GM12878 (cell line): Measurements from ENCODE around the gene ALAD. TPM values are rescaled to one million over a fixed set of nuclear protein-coding genes. Genes with fewer than 3 reads are reported as not detected.

Source experiments
- ATAC-seq: fragments of 200-7000 bp; cut with Tn5 transposase; 3 replicates; pipeline ENCODE4 v1.9.1; 2020; ENCODE audit warnings: mild to moderate bottlenecking, moderate library complexity
- BruUV-seq: library from RNA; stranded (reverse); fragments of 400-500 nt; replicated peaks from 2 replicates; lab custom pipeline; 2021; lab: Mats Ljungman, UMichigan
- CTCF ChIA-PET: fragments of 300-600 bp; sonication (Branson Sonifier 250); formaldehyde crosslinking; extraction: SDS; loops from one replicate; lab custom pipeline; 2021; ENCODE audit warnings: inconsistent platforms; lab: Yijun Ruan, JAX
- POLR2A ChIA-PET: fragments of 350-600 bp; formaldehyde crosslinking; extraction: SDS; loops from one replicate; lab custom pipeline; 2021; ENCODE audit warnings: inconsistent platforms; lab: Charles Lee
- RAD21 ChIA-PET: fragments of 300-600 bp; sonication (Branson Sonifier 250); formaldehyde crosslinking; loops from one replicate; lab custom pipeline; 2023; ENCODE audit warnings: antibody characterized with exemption; ENCODE audit not compliant: unreplicated experiment; lab: Charles Lee
- SMC1A ChIA-PET: fragments of 300-600 bp; sonication (Branson Sonifier 250); formaldehyde crosslinking; loops from one replicate; lab custom pipeline; 2023; ENCODE audit not compliant: unreplicated experiment, uncharacterized antibody; lab: Charles Lee
- DNase-seq: peaks from one replicate; pipeline ENCODE4 v3.0.0-alpha.2; 2011; ENCODE audit warnings: low read depth, low spot score
- FAIRE-seq: peaks from 3 replicates; lab custom pipeline; 2011; peaks lifted over from hg19 to GRCh38; lab: Jason Lieb, UNC
- H2AFZ ChIP-seq: 2 replicates; pipeline ENCODE4 v1.6.0; 2011; ENCODE audit warnings: low read depth, low read length, control low read depth; ENCODE audit not compliant: control insufficient read depth
- H3K27ac ChIP-seq: 2 replicates; pipeline ENCODE4 v1.5.1; 2011; ENCODE audit warnings: control low read depth; ENCODE audit not compliant: control insufficient read depth, insufficient read depth
- H3K27me3 ChIP-seq, 2 experiments: replicated peaks in 1 of 2; 2 replicates each; pipeline versions ENCODE4 v1.6.0 to v1.6.1; 2011; ENCODE audit warnings: low read length in 1 of 2; ENCODE audit not compliant: control insufficient read depth in 2 of 2, insufficient read depth in 2 of 2
- H3K36me3 ChIP-seq, 2 experiments: 2 replicates each; pipeline ENCODE4 v1.5.1; 2011; ENCODE audit warnings: low read length in 1 of 2; ENCODE audit not compliant: control insufficient read depth in 2 of 2, insufficient read depth in 2 of 2
- H3K4me1 ChIP-seq: 2 replicates; pipeline ENCODE4 v1.6.1; 2011; ENCODE audit warnings: mild to moderate bottlenecking, low read length, moderate library complexity, mixed read lengths; ENCODE audit not compliant: control insufficient read depth, insufficient read depth
- H3K4me2 ChIP-seq: 2 replicates; pipeline ENCODE4 v1.6.0; 2011; ENCODE audit warnings: control low read depth; ENCODE audit not compliant: control insufficient read depth, insufficient read depth
- H3K4me3 ChIP-seq: fragments of 200-600 bp; sonication (generic); 2 replicates; pipeline ENCODE4 v1.5.1; 2016
- H3K79me2 ChIP-seq: 2 replicates; pipeline ENCODE4 v1.6.0; 2011; ENCODE audit warnings: low read length; ENCODE audit not compliant: control insufficient read depth, insufficient read depth
- H3K9ac ChIP-seq: 2 replicates; pipeline ENCODE4 v1.8.0; 2011; ENCODE audit warnings: low read length, control low read depth, mixed read lengths; ENCODE audit not compliant: control insufficient read depth, insufficient read depth
- H3K9me3 ChIP-seq: replicated peaks from 3 replicates; pipeline ENCODE4 v1.5.1; 2011; ENCODE audit warnings: mild to moderate bottlenecking, low read length; ENCODE audit not compliant: control insufficient read depth, insufficient read depth
- H4K20me1 ChIP-seq: 2 replicates; pipeline ENCODE4 v1.6.0; 2011; ENCODE audit not compliant: control insufficient read depth, insufficient read depth
- CHD1 ChIP-seq: IDR thresholded peaks from 2 replicates; pipeline ENCODE4 v1.6.1; 2012; ENCODE audit warnings: low read depth, low read length, improper control_type of control experiment
- CREB1 ChIP-seq: IDR thresholded peaks from 2 replicates; pipeline ENCODE4 v1.6.1; 2012; ENCODE audit warnings: low read depth, mild to moderate bottlenecking, inconsistent platforms
- EED ChIP-seq: sonication (generic); IDR thresholded peaks from 2 replicates; pipeline ENCODE4 v1.6.1; 2016; ENCODE audit warnings: antibody characterized with exemption, low read depth
- IKZF2 ChIP-seq, 2 experiments: fragments of 450-650 bp; IDR thresholded peaks; 2 replicates each; pipeline ENCODE4 v1.6.1; 2017; ENCODE audit warnings: mild to moderate bottlenecking in 2 of 2, moderate library complexity in 2 of 2
- MTA3 ChIP-seq: IDR thresholded peaks from 2 replicates; pipeline ENCODE4 v1.6.1; 2012; ENCODE audit warnings: low read length, inconsistent platforms, borderline replicate concordance
- SMAD5 ChIP-seq: IDR thresholded peaks from 2 replicates; pipeline ENCODE4 v1.6.1; 2016; ENCODE audit warnings: antibody characterized with exemption, low read depth
- SUPT20H ChIP-seq: IDR thresholded peaks from 2 replicates; pipeline ENCODE4 v1.6.1; 2011; ENCODE audit warnings: low read depth, mild to moderate bottlenecking, low read length, moderate library complexity, borderline replicate concordance; ENCODE audit not compliant: control insufficient read depth
- SUZ12 ChIP-seq: fragments of 200-600 bp; sonication (generic); IDR thresholded peaks from one replicate; pipeline ENCODE4 v1.6.1; 2018; ENCODE audit warnings: antibody characterized with exemption, mild to moderate bottlenecking; ENCODE audit not compliant: unreplicated experiment
- ZBED1 ChIP-seq: IDR thresholded peaks from 2 replicates; pipeline ENCODE4 v1.6.1; 2016; ENCODE audit warnings: borderline replicate concordance
- WGBS: methylation state at CpG from one replicate; pipeline ENCODE4 v1.1.6; 2016; ENCODE audit warnings: low lambda C conversion rate; ENCODE audit not compliant: insufficient replicate concordance, insufficient coverage; ENCODE audit errors: missing lambda C conversion rate; 5-methylcytosine and 5-hydroxymethylcytosine counted together
- in situ Hi-C: fragments of 300-500 bp; cut with MboI; formaldehyde crosslinking; loops from 9 replicates; pipeline ENCODE4 v1.14.3; 2018; ENCODE audit warnings: mixed read lengths
- intact Hi-C: fragments of 100-400 bp; cut with micrococcal nuclease; formaldehyde crosslinking; loops from one replicate; pipeline ENCODE4 v1.14.2; 2022; ENCODE audit not compliant: unreplicated experiment
- polyA plus RNA-seq, 11 experiments: library from polyadenylated mRNA; depleted of rRNA in 4 of 11; unstranded in 6 of 11; stranded (reverse) in 5 of 11; fragments of >200 nt; fragmentation: Nextera tagmentation in 4 of 11; fragmentation: Illumina TruSeq in 1 of 11; extraction: Ambion mirVana in 4 of 11; extraction: Trizol in 1 of 11; gene quantifications; 1 replicate in 1 of 11; 2 replicates in 10 of 11; pipeline versions ENCODE4 v1.2.1 to v1.2.3, GENCODE V29; 2011 to 2016; ENCODE audit warnings: inconsistent platforms in 2 of 11, missing spikeins in 2 of 11, low read depth in 1 of 11
- total RNA-seq, 4 experiments: library from RNA; depleted of rRNA in 3 of 4; stranded (reverse); fragments of >200 nt in 3 of 4; fragmentation: Illumina TruSeq in 1 of 4; extraction: Trizol in 1 of 4; gene quantifications; 2 replicates each; pipeline versions ENCODE4 v1.2.1 to v1.2.3, GENCODE V29; 2013 to 2021
- TF ChIP-seq, protein P1 (sequence below): fragments of 450-650 bp; IDR thresholded peaks from 2 replicates; pipeline ENCODE4 v1.6.1; 2018; ENCODE audit warnings: borderline replicate concordance, mild to moderate bottlenecking; ENCODE audit not compliant: partially characterized antibody

The ALAD gene
- total and polyA plus RNA-seq, 10 of the 15 experiments (the other 5 are each of a cell fraction or from before 2014, with no cell fraction given), result 2.4 to 21.6 (median 12.9) TPM

GRCh38 chr9:113368982-113369854 lies 31.9 kb downstream of the ALAD start:
- SMC1A ChIA-PET, result no interaction called here
- ATAC-seq, result no peak
- TF ChIP-seq SMAD5, result no peak

DNA sequence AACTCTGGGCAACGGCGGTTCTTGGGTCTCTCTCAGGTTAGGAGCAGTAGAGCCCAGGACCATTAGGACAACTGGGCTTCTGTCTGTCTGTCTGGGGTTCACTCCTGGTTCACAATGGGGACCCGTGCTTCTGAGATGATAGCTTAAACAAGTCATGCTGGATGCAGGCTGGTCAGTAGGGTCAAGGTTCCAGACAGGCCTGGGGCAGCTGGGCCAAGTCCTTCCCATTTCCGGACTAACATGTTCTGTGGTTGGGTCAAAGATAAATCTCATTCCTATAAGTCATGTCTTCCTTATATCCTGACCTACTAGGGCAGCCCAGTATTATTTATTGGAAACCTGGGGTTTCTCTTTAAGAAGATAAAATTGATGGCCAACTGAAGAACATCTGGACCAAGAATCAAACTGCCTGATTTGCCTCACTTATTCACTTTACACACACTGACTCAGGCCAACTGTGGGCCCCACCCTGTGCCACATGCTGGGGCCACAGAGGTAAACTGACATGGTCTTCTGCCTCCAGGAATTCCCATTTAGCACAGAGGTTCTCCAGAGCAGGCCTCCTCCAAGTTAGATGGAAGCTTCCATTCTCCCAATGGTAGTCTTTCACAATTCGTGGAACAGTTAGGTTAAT lies 32.6 kb downstream of the ALAD start:
- no peak overlapping the region for H2AFZ ChIP-seq
- FAIRE-seq, result no peak
- peaks cover 0 to 2% of the 10 kb centered on the region in 2 experiments; a peak in 2 of 4 replicates for H3K36me3 ChIP-seq
- H3K27me3 ChIP-seq, result no peaks in the 10 kb centered on the region
- no peaks in the 10 kb centered on the region for H3K79me2 ChIP-seq
- ChIA-PET POLR2A (interaction anchor here (1.0 kb wide), 1 partner anchor 37 kb away, joined by 3 read pairs; no protein-coding TSS in a partner anchor), RAD21 (no interaction called here), CTCF (interaction anchor here (0.6 kb wide), 1 partner anchor 74 kb away, joined by 4 read pairs; no protein-coding TSS in a partner anchor), SMC1A (no interaction called here)
- no peaks in the 10 kb centered on the region for H4K20me1 ChIP-seq
- no TSS peak for BruUV-seq
- no peak overlapping the region for H3K27ac ChIP-seq
- no peak for ATAC-seq
- intact Hi-C loops, result no loop called here
- WGBS, result 47% methylated on average over 5 of the region's 5 CpGs
- no peak for DNase-seq
- H3K4me1 ChIP-seq, result peaks cover 9% of the 10 kb centered on the region
- H3K9me3 ChIP-seq, result no peaks in the 10 kb centered on the region
- no peak overlapping the region for H3K4me2 ChIP-seq
- no peak overlapping the region for H3K9ac ChIP-seq
- in situ Hi-C loops, result no loop called here
- no peak overlapping the region for H3K4me3 ChIP-seq
- TF ChIP-seq ZBED1 (no peak), IKZF2 (IDR thresholded peaks at IDR 0.05) (no peak), CHD1 (no peak), MTA3 (no peak), CREB1 (no peak), SUPT20H (no peak), EED (no peak), SUZ12 (no peak)
- TF ChIP-seq, protein P1, sequence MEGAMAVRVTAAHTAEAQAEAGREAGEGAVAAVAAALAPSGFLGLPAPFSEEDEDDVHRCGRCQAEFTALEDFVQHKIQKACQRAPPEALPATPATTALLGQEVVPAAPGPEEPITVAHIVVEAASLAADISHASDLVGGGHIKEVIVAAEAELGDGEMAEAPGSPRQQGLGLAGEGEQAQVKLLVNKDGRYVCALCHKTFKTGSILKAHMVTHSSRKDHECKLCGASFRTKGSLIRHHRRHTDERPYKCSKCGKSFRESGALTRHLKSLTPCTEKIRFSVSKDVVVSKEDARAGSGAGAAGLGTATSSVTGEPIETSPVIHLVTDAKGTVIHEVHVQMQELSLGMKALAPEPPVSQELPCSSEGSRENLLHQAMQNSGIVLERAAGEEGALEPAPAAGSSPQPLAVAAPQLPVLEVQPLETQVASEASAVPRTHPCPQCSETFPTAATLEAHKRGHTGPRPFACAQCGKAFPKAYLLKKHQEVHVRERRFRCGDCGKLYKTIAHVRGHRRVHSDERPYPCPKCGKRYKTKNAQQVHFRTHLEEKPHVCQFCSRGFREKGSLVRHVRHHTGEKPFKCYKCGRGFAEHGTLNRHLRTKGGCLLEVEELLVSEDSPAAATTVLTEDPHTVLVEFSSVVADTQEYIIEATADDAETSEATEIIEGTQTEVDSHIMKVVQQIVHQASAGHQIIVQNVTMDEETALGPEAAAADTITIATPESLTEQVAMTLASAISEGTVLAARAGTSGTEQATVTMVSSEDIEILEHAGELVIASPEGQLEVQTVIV, result no peak

More at GRCh38 chr9:113368982-113369854, 31.9 kb downstream of the ALAD start:
- RAD21 ChIA-PET, result no interaction called here
- H3K27ac ChIP-seq, result no peak overlapping the region
- no peaks in the 10 kb centered on the region for H3K79me2 ChIP-seq
- peaks cover 3 to 5% of the 10 kb centered on the region in 2 experiments for H3K36me3 ChIP-seq
- intact Hi-C loops (no loop called here), in situ Hi-C loops (no loop called here)
- BruUV-seq, result no TSS peak
- no peak for DNase-seq
- no peak for FAIRE-seq
- POLR2A ChIA-PET, result interaction anchor here (1.0 kb wide), 1 partner anchor 36 kb away, joined by 3 read pairs; no protein-coding TSS in a partner anchor
- H3K9ac ChIP-seq, result no peak overlapping the region
- WGBS, result 48% methylated on average over 13 of the region's 13 CpGs
- CTCF ChIA-PET, result interaction anchor here (0.6 kb wide), 1 partner anchor 75 kb away, joined by 4 read pairs; no protein-coding TSS in a partner anchor
- H2AFZ ChIP-seq, result no peak overlapping the region
- no peaks in the 10 kb centered on the region for H3K27me3 ChIP-seq
- H3K4me3 ChIP-seq, result no peak overlapping the region
- H4K20me1 ChIP-seq, result no peaks in the 10 kb centered on the region
- peaks cover 16% of the 10 kb centered on the region for H3K4me1 ChIP-seq
- no peak overlapping the region for H3K4me2 ChIP-seq
- H3K9me3 ChIP-seq, result no peaks in the 10 kb centered on the region
